Stomach smooth muscle (tissue), 2 donors: ENCODE measurements around the gene PSTPIP1.

Experiments used
- H3K27ac ChIP-seq: one replicate; pipeline ENCODE4 v1.7.0; 2013; ENCODE audit warnings: mild to moderate bottlenecking, low read length, inconsistent platforms
- H3K27me3 ChIP-seq, 2 donors: one replicate each; pipeline ENCODE4 v1.7.0; 2013; ENCODE audit warnings: low read length in 2 of 2; ENCODE audit not compliant: insufficient read depth in 2 of 2, control insufficient read depth in 1 of 2
- H3K36me3 ChIP-seq, 2 donors: one replicate each; pipeline ENCODE4 v1.7.0; 2013; ENCODE audit warnings: low read length in 2 of 2; ENCODE audit not compliant: control insufficient read depth in 2 of 2, insufficient read depth in 2 of 2
- H3K4me1 ChIP-seq: one replicate; pipeline ENCODE4 v1.7.0; 2013; ENCODE audit warnings: low read length; ENCODE audit not compliant: control insufficient read depth, insufficient read depth
- H3K4me3 ChIP-seq, 2 donors: one replicate each; pipeline ENCODE4 v1.7.0; 2013; ENCODE audit warnings: low read length in 2 of 2
- H3K9ac ChIP-seq, 2 donors: one replicate each; pipeline ENCODE4 v1.7.0; 2013; ENCODE audit warnings: low read length in 2 of 2, mild to moderate bottlenecking in 1 of 2
- H3K9me3 ChIP-seq, 2 donors: one replicate each; pipeline ENCODE4 v1.7.0; 2013; ENCODE audit warnings: low read length in 2 of 2; ENCODE audit not compliant: control insufficient read depth in 2 of 2
- donor health status: healthy.
- donor health status: Pancreatic carcinoma.

PSTPIP1 gene

DNA sequence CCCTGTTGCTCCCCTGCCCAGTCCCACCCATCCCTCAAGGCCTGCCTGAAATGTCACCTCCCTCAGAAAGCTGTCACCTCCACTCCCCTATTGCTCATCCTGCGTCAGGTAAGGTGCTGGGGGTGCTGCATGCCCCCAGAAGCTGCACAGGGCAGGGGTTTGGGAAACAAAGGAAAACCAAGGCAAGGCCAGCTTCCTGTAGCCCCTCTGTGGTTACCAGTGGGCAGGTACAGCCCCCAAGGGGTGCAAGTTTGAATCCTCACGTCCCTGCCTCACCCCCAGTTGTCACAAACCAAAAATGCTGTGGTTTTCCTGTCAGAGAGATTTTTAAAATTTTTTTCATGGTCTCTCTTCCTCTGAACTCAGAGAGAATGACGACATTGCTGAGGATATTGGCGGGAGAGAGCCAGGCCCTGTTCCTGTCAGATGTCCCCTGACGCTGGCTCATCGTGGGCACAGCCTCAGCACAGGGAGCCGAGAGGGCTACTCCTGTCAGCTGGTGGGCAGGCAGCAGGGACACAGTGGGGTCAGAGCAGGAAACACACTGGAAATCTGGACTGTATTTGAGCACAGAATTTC, 27.0 kb downstream of the PSTPIP1 start:
- Histone ChIP-seq H3K4me3 (no peak overlapping the region), H3K36me3 (no peaks in the 10 kb centered on the region), H3K9me3 (no peaks in the 10 kb centered on the region), H3K27me3 (no peaks in the 10 kb centered on the region), H3K4me1 (no peaks in the 10 kb centered on the region), H3K9ac (no peak overlapping the region), H3K27ac (no peak overlapping the region)

DNA sequence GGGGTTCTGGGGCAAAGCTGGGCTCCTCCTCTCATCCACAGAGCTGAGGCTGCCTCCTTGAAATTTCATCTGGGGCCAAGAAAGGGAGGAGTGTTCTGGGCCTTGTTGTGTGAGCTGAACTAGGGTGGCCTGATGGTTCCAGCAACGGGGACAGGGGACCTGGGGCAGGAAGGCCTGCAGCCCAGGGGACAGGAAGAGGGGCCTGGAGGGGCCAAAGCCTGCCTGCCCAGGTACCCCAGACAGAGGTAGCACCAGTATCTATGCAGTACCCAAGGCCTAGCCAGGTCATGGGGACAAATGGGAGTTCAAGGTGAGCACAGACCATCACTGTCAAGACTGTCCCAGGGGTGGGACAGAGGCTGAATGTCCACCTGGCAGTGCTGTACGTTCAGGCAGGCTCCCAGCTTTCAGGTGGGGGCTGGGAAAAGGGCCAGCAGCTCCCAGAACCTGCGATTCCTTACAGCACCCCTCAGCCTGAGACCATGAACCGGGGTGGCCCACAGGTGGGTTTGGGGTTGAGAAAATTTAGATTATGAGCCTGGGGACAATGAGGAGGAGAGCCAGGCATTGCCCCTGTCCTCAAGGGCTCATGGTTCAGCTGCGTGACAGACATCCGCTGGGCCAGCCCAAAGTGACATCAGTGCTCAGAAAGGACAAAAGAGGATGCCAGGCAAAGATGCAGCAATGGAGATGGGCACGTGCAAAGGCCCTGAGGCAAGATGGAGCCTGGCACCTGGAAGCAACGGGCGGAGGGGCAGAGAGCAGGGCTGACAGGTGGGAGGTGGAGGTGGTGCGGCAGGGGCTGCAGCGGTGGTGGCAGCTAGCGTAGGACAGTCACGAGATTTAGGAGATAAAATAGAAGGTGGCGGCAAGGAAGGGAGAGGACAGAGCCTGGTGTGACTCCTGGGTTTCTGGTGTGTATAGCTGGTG, 28.0 kb downstream of the PSTPIP1 start:
- Histone ChIP-seq H3K9me3 (no peaks in the 10 kb centered on the region), H3K4me3 (no peak overlapping the region), H3K27ac (no peak overlapping the region), H3K27me3 (peaks cover 0 to 2% of the 10 kb centered on the region in 2 donors), H3K9ac (no peak overlapping the region), H3K36me3 (no peaks in the 10 kb centered on the region), H3K4me1 (peaks cover 1% of the 10 kb centered on the region)

DNA sequence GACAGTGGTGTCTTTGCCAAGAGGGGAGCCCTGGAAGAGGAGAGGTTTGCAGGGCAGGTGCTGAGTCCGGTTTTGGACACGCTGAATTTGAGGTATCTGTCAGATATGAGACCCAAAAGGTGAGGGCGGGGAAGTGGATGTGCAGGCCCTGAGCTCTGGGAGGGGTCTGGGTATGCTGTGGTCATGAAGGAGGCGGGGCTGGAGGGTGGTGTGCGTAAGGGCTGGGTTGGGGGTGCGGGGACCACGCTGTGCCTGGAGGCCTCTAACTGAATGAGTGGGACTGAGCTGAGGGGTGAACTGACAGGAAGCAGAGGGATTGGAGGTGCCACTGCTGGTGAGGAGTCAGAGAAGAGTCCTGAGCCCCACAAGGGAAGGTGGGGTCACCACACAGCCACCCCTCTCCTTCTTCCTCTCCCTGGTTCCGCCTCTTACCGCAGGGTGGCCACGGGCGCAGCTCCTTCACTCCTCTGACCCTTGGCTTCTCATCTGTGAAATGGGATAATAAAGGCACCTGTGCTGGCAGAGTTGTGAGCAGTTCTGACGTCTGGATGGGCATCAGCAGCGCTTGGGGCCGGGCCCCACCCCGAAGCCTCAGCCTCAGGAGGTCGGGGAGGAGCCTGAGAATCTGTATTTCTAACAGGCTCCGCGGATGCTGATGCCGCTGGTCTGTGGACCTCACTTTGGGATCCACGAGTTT, 28.8 kb downstream of the PSTPIP1 start:
- H3K9ac ChIP-seq, result no peak overlapping the region
- no peak overlapping the region for H3K27ac ChIP-seq
- peaks cover 9% of the 10 kb centered on the region for H3K4me1 ChIP-seq
- no peaks in the 10 kb centered on the region for H3K9me3 ChIP-seq
- H3K4me3 ChIP-seq, result no peak overlapping the region
- H3K36me3 ChIP-seq, result no peaks in the 10 kb centered on the region
- peaks cover 3% of the 10 kb centered on the region in 2 donors for H3K27me3 ChIP-seq

DNA sequence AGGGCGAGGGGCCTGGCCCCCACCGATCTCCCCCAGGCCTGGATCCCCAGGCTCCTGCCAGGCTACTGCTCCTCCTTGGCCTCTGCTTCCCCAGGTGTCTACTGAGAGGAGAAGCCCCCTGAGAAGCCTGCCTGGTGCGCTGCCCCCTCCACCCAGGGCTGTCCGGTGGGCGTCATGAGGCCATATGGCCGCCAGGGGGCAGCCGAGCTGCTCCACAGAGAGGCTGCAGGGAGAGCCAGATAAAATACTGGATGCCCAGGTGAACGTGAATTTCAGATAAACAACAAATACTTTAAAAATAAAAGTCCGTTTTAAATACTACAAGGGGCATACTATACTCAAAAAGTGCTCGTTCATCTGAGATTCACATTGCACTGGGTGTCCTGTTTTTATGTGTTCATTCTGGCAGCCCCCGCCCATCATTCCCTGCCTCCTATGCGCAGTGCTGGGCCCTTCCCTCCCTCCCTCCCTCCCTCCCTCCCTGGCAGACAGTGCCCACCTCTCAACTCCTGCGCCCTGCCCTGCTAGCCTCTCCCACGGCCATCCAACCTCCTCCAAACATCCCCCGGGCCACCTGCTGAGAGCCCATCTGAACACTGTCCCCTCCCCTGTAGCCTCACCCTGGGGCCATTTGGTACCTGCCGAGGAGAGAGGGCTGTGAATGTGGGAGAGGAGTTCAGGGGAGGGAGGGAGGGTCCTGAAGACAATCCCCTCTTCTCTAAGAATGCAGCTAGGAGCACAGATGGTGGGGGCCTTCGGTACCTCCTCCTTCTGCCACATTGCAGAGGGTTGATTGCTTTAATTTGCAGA, 29.6 kb downstream of the PSTPIP1 start:
- Histone ChIP-seq H3K9ac (no peak overlapping the region), H3K27me3 (peaks cover 3 to 8% of the 10 kb centered on the region in 2 donors), H3K36me3 (no peaks in the 10 kb centered on the region), H3K4me3 (no peak overlapping the region), H3K9me3 (no peaks in the 10 kb centered on the region), H3K4me1 (peaks cover 11% of the 10 kb centered on the region), H3K27ac (no peak overlapping the region)

DNA sequence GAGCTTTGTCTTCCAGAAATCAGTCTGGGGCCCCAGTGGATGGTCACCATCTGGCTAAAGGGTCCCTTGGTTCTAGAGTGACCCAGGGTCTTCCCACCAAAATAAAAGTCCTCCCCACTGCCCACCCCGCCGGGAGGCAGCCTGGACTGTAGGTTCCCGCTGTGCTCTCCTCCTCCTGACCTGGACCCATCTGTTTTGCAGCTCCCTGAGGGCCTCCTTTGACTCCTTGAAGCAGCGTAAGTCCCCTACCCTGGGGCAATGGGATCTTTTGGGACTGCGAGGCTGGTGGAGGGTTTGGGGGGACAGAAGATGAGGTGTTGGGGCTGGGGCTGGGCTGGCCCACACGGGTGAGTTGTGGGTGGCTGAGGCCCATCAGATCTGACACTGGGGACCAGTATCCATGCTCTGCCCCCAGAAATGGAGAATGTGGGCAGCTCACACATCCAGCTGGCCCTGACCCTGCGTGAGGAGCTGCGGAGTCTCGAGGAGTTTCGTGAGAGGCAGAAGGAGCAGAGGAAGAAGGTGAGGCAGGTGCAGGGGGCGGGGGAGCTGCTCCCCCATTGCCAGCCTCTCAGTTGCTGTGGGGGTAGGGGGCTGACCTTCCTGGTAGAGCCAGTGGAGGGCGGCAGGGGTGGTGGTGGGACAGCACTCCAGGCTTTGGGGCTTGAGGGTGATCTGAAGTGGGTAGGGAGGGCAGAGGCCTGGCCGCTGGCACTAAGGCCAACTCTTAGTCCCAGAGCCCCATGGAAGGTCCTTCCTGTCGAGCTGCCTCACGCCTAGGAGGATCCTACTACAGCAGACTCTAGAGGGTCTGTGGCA, 30.4 kb downstream of the PSTPIP1 start:
- Histone ChIP-seq H3K36me3 (no peaks in the 10 kb centered on the region), H3K27me3 (peaks cover 3 to 8% of the 10 kb centered on the region in 2 donors), H3K4me1 (peaks cover 11% of the 10 kb centered on the region), H3K9ac (no peak overlapping the region), H3K27ac (no peak overlapping the region), H3K4me3 (no peak overlapping the region), H3K9me3 (no peaks in the 10 kb centered on the region)

DNA sequence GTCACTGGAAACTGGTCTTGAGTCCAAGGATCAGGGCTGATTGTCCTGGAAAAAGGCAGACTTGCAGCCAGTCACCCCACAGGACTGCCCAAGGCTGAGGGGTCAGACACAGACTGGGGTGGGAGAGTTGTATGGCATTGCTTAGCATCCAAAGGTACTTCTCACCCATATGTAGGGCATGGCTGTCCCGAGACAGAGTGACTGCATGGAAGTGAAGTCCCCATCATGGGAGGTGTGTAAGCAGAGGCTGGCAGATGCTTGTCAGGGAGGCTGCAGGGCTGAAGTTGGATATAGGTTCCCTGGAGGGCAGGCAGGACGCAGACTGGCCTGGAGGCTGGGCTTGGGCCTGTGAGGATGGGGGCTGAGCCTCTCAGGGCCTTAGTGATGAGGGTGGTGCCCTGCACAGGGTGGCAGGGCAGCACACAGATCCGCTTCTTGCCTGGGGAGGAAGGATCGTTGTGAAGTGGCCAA, 31.1 kb downstream of the PSTPIP1 start:
- Histone ChIP-seq H3K4me3 (no peak overlapping the region), H3K27ac (no peak overlapping the region), H3K9ac (no peak overlapping the region), H3K4me1 (peaks cover 12% of the 10 kb centered on the region), H3K36me3 (no peaks in the 10 kb centered on the region), H3K27me3 (peaks cover 3 to 8% of the 10 kb centered on the region in 2 donors), H3K9me3 (no peaks in the 10 kb centered on the region)

DNA sequence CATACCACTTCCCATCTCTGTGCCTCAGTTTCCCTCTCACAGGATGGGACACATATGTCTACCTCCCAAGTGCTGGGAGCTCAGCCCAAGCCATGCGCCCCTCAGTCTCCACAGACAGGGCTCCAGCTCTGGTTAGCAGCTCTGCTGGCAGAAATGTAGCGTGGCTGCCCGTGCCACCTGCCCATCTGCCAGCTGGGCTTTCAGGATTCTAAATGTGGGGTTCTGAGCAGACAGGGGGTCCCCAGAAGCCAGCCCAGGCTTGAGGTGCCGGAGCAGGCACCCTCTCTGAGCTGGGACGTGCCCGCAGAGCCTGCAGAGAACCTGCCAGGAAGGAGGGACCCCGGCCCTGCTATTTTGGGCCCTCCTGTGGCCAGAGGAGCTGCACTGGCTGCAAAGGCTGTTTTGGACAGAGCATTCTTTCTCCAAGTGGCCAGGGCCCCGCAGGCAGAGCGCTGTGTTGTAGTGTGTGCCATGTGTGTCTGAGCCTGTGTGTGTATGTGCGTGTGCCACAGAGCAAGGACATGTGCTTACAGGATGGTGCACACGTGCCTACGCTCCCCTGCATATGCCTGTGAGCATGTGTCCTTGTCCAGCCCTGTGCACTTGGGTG, 31.7 kb downstream of the PSTPIP1 start:
- H3K4me3 ChIP-seq, result no peak overlapping the region
- H3K9me3 ChIP-seq, result no peaks in the 10 kb centered on the region
- no peaks in the 10 kb centered on the region for H3K36me3 ChIP-seq
- no peak overlapping the region for H3K27ac ChIP-seq
- no peak overlapping the region for H3K9ac ChIP-seq
- peaks cover 3 to 8% of the 10 kb centered on the region in 2 donors for H3K27me3 ChIP-seq
- H3K4me1 ChIP-seq, result peaks cover 13% of the 10 kb centered on the region

DNA sequence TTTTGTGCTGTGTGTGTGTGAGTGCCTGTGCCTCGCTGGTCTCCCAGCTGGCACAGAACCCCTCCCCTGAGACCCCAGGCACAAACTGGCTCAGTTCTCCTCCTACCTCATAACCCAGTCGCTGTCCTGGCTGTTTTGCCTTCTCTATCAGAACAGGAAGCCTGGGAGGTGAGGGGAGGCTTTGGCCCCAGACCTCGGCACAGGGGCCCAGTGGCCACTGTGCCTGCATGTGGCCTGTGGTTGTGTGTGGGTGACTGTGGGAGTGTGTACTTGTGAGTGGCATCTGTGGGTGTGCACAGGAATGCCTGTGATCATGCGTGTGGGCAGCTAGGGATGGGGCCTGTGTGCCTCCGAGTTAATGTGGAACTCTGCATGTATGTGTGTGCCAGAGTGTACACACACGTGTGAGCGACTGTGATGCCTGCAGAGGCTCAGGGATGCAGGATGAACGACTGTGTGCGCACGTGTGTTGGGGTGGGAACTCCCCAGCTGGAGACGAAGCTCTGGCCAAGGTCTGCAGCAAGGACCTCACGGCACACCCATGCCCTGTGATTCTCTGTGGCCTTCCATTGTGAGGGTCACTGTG, 32.3 kb downstream of the PSTPIP1 start:
- H3K4me1 ChIP-seq, result peaks cover 13% of the 10 kb centered on the region
- H3K27ac ChIP-seq, result no peak overlapping the region
- peaks cover 3 to 8% of the 10 kb centered on the region in 2 donors for H3K27me3 ChIP-seq
- no peak overlapping the region for H3K9ac ChIP-seq
- H3K36me3 ChIP-seq, result no peaks in the 10 kb centered on the region
- H3K9me3 ChIP-seq, result no peaks in the 10 kb centered on the region
- H3K4me3 ChIP-seq, result no peak overlapping the region

DNA sequence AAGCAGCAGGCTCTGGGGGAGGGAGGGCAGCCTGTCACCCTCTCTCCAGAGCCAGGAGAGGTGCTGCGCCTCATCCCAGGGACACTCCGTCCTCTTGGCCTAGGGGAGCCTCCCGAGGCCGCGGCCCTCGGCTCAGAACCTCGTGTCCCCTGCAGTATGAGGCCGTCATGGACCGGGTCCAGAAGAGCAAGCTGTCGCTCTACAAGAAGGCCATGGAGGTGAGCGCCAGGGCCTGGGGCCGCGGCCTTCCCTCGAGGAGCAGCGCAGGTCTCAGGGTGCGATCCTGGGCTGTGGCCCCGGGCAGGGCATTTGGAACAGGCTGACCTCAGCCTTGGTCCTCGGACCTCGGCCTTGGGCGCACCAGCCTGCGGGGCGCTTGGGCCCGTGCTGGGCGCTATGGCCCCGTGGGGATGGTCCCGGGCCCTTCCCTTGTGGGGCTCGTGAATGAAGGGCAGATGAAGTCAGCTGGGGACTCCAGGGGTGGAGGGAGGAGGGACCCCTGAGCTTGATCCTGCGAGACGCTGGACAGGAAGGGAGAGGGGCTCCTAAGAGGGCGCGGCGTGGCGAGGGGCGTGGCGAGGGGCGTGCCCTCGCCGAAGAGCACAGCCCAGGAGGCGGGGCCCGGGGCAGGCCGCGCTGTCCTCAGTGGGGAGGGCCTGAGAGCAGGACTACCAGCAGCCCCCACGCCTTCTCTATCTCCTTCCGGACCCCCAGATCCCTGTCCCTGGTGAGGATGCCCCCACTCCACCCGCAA, 32.9 kb downstream of the PSTPIP1 start:
- no peaks in the 10 kb centered on the region for H3K9me3 ChIP-seq
- no peaks in the 10 kb centered on the region for H3K36me3 ChIP-seq
- peak overlapping the region; percentile 8 to 57 for H3K4me3 ChIP-seq
- peaks cover 3 to 8% of the 10 kb centered on the region in 2 donors for H3K27me3 ChIP-seq
- H3K27ac ChIP-seq, result no peak overlapping the region
- no peak overlapping the region for H3K9ac ChIP-seq
- peaks cover 13% of the 10 kb centered on the region for H3K4me1 ChIP-seq
